GM12878 (cell line): Measurements from ENCODE around the gene IDI2. TPM values are rescaled to one million over a fixed set of nuclear protein-coding genes. Genes with fewer than 3 reads are reported as not detected.

ENCODE experiments used
- CHD4 ChIP-seq: fragments of 200-600 bp; sonication (generic); IDR thresholded peaks from 2 replicates; pipeline ENCODE4 v1.6.1; 2016; ENCODE audit warnings: mild to moderate bottlenecking
- DPF2 ChIP-seq: fragments of 450-650 bp; IDR thresholded peaks from 2 replicates; pipeline ENCODE4 v1.6.1; 2017; ENCODE audit warnings: mild to moderate bottlenecking
- EGR1 ChIP-seq, 2 experiments: IDR thresholded peaks; 1 replicate in 1 of 2; 2 replicates in 1 of 2; pipeline ENCODE4 v1.6.1; 2011 to 2012; ENCODE audit warnings: low read depth in 2 of 2, low read length in 2 of 2, borderline replicate concordance in 1 of 2, mild to moderate bottlenecking in 1 of 2, moderate library complexity in 1 of 2
- ELK1 ChIP-seq: IDR thresholded peaks from 2 replicates; pipeline ENCODE4 v1.6.1; 2012; ENCODE audit warnings: low read depth, low read length, improper control_type of control experiment
- HSF1 ChIP-seq: fragments of 150-350 bp; IDR thresholded peaks from 2 replicates; pipeline ENCODE4 v1.6.1; 2014; ENCODE audit warnings: mild to moderate bottlenecking, low read depth, low read length
- IKZF2 ChIP-seq, 2 experiments: fragments of 450-650 bp; IDR thresholded peaks; 2 replicates each; pipeline ENCODE4 v1.6.1; 2017; ENCODE audit warnings: mild to moderate bottlenecking in 2 of 2, moderate library complexity in 2 of 2
- LARP7 ChIP-seq: fragments of 450-650 bp; IDR thresholded peaks from 2 replicates; pipeline ENCODE4 v1.6.1; 2017; ENCODE audit warnings: mild to moderate bottlenecking
- NR2C1 ChIP-seq: fragments of 450-650 bp; IDR thresholded peaks from 2 replicates; pipeline ENCODE4 v1.6.1; 2017; ENCODE audit warnings: antibody characterized with exemption, mild to moderate bottlenecking, moderate library complexity
- RAD21 ChIP-seq: IDR thresholded peaks from 2 replicates; pipeline ENCODE4 v1.6.1; 2011; ENCODE audit warnings: mild to moderate bottlenecking, low read depth, low read length, moderate library complexity; ENCODE audit not compliant: insufficient read depth
- WRNIP1 ChIP-seq: IDR thresholded peaks from 2 replicates; pipeline ENCODE4 v1.6.1; 2011; ENCODE audit warnings: low read depth, low read length, improper control_type of control experiment, borderline replicate concordance
- ZZZ3 ChIP-seq: IDR thresholded peaks from 2 replicates; pipeline ENCODE4 v1.6.1; 2011; ENCODE audit warnings: low read depth; ENCODE audit not compliant: control insufficient read depth, insufficient read length
- polyA plus RNA-seq, 11 experiments: library from polyadenylated mRNA; depleted of rRNA in 4 of 11; unstranded in 6 of 11; stranded (reverse) in 5 of 11; fragments of >200 nt; fragmentation: Nextera tagmentation in 4 of 11; fragmentation: Illumina TruSeq in 1 of 11; extraction: Ambion mirVana in 4 of 11; extraction: Trizol in 1 of 11; gene quantifications; 1 replicate in 1 of 11; 2 replicates in 10 of 11; pipeline versions ENCODE4 v1.2.1 to v1.2.3, GENCODE V29; 2011 to 2016; ENCODE audit warnings: inconsistent platforms in 2 of 11, missing spikeins in 2 of 11, low read depth in 1 of 11
- total RNA-seq, 4 experiments: library from RNA; depleted of rRNA in 3 of 4; stranded (reverse); fragments of >200 nt in 3 of 4; fragmentation: Illumina TruSeq in 1 of 4; extraction: Trizol in 1 of 4; gene quantifications; 2 replicates each; pipeline versions ENCODE4 v1.2.1 to v1.2.3, GENCODE V29; 2013 to 2021
- TF ChIP-seq, protein P1 (sequence below): IDR thresholded peaks from 2 replicates; pipeline ENCODE4 v1.6.1; 2012; ENCODE audit warnings: mild to moderate bottlenecking, low read depth, low read length
- TF ChIP-seq, protein P2 (sequence below): fragments of 450-650 bp; formaldehyde crosslinking; IDR thresholded peaks from 2 replicates; pipeline ENCODE4 v1.5.0; 2022; ENCODE audit warnings: mild to moderate bottlenecking, missing genetic modification characterization
- TF ChIP-seq, protein P3 (sequence below): fragments of 450-650 bp; formaldehyde crosslinking; IDR thresholded peaks from 2 replicates; pipeline ENCODE4 v1.4.0; 2022; ENCODE audit warnings: mild to moderate bottlenecking, moderate library complexity
- TF ChIP-seq, protein P4 (sequence below): IDR thresholded peaks from 2 replicates; pipeline ENCODE4 v1.6.1; 2011; ENCODE audit warnings: low read depth, mild to moderate bottlenecking, low read length, moderate library complexity, borderline replicate concordance; ENCODE audit errors: extremely low read depth

The IDI2 gene
- total and polyA plus RNA-seq, 10 of the 15 experiments (the other 5 are each of a cell fraction or from before 2014, with no cell fraction given), result 0.06 TPM; not detected in 9

DNA sequence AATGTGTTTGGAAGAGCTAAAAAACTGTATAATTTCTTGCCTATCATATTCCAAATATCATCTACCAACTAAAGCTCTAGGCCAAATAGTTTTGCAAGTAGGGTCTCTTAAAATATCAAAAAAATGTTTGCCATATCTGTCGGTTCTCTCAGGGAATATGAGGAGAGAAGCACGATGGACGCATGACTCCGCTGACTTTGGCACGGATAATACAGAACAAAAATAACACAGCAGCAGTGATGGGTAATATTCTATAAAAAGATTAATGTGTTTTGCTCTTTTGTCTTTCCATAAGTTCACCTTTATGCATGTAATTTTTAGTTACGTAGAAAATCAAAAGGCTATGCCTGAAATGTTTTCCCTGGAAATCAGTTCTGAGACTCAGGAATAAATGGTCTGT, 919 bp upstream of the IDI2 start (continued):
- TF ChIP-seq, protein P1, sequence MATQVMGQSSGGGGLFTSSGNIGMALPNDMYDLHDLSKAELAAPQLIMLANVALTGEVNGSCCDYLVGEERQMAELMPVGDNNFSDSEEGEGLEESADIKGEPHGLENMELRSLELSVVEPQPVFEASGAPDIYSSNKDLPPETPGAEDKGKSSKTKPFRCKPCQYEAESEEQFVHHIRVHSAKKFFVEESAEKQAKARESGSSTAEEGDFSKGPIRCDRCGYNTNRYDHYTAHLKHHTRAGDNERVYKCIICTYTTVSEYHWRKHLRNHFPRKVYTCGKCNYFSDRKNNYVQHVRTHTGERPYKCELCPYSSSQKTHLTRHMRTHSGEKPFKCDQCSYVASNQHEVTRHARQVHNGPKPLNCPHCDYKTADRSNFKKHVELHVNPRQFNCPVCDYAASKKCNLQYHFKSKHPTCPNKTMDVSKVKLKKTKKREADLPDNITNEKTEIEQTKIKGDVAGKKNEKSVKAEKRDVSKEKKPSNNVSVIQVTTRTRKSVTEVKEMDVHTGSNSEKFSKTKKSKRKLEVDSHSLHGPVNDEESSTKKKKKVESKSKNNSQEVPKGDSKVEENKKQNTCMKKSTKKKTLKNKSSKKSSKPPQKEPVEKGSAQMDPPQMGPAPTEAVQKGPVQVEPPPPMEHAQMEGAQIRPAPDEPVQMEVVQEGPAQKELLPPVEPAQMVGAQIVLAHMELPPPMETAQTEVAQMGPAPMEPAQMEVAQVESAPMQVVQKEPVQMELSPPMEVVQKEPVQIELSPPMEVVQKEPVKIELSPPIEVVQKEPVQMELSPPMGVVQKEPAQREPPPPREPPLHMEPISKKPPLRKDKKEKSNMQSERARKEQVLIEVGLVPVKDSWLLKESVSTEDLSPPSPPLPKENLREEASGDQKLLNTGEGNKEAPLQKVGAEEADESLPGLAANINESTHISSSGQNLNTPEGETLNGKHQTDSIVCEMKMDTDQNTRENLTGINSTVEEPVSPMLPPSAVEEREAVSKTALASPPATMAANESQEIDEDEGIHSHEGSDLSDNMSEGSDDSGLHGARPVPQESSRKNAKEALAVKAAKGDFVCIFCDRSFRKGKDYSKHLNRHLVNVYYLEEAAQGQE, result no peak
- TF ChIP-seq, protein P2, sequence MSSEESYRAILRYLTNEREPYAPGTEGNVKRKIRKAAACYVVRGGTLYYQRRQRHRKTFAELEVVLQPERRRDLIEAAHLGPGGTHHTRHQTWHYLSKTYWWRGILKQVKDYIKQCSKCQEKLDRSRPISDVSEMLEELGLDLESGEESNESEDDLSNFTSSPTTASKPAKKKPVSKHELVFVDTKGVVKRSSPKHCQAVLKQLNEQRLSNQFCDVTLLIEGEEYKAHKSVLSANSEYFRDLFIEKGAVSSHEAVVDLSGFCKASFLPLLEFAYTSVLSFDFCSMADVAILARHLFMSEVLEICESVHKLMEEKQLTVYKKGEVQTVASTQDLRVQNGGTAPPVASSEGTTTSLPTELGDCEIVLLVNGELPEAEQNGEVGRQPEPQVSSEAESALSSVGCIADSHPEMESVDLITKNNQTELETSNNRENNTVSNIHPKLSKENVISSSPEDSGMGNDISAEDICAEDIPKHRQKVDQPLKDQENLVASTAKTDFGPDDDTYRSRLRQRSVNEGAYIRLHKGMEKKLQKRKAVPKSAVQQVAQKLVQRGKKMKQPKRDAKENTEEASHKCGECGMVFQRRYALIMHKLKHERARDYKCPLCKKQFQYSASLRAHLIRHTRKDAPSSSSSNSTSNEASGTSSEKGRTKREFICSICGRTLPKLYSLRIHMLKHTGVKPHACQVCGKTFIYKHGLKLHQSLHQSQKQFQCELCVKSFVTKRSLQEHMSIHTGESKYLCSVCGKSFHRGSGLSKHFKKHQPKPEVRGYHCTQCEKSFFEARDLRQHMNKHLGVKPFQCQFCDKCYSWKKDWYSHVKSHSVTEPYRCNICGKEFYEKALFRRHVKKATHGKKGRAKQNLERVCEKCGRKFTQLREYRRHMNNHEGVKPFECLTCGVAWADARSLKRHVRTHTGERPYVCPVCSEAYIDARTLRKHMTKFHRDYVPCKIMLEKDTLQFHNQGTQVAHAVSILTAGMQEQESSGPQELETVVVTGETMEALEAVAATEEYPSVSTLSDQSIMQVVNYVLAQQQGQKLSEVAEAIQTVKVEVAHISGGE (CRISPR knock-in tag), result no peak
- TF ChIP-seq HSF1 (no peak), NR2C1 (no peak), ZZZ3 (no peak), RAD21 (no peak), WRNIP1 (no peak), LARP7 (no peak), CHD4 (no peak), IKZF2 (IDR thresholded peaks at IDR 0.05) (no peak), EGR1 (IDR thresholded peaks at IDR 0.05; ENCODE audit: borderline replicate concordance in 1 of 2, low read depth in 2 of 2, low read length in 2 of 2) (no peak), DPF2 (no peak), ELK1 (no peak)
- TF ChIP-seq, protein P3, sequence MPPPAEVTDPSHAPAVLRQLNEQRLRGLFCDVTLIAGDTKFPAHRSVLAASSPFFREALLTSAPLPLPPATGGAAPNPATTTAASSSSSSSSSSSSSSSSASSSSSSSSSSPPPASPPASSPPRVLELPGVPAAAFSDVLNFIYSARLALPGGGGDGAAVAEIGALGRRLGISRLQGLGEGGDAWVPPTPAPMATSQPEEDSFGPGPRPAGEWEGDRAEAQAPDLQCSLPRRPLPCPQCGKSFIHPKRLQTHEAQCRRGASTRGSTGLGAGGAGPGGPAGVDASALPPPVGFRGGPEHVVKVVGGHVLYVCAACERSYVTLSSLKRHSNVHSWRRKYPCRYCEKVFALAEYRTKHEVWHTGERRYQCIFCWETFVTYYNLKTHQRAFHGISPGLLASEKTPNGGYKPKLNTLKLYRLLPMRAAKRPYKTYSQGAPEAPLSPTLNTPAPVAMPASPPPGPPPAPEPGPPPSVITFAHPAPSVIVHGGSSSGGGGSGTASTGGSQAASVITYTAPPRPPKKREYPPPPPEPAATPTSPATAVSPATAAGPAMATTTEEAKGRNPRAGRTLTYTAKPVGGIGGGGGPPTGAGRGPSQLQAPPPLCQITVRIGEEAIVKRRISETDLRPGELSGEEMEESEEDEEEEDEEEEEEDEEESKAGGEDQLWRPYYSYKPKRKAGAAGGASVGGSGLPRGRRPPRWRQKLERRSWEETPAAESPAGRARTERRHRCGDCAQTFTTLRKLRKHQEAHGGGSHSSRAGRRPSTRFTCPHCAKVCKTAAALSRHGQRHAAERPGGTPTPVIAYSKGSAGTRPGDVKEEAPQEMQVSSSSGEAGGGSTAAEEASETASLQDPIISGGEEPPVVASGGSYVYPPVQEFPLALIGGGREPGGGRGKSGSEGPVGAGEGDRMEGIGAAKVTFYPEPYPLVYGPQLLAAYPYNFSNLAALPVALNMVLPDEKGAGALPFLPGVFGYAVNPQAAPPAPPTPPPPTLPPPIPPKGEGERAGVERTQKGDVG (CRISPR knock-in tag), result no peak
- TF ChIP-seq, protein P4, sequence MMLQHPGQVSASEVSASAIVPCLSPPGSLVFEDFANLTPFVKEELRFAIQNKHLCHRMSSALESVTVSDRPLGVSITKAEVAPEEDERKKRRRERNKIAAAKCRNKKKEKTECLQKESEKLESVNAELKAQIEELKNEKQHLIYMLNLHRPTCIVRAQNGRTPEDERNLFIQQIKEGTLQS, result no peak
